Kidney epithelial cell (primary cell): ENCODE data around the gene RRM2. TPM values are rescaled to one million over a fixed set of nuclear protein-coding genes. Genes with fewer than 3 reads are reported as not detected.

ENCODE experiments used
- DNase-seq: peaks from one replicate; pipeline ENCODE4 v3.0.0-alpha.2; 2010; ENCODE audit warnings: low read depth
- H3K27me3 ChIP-seq: 2 replicates; pipeline ENCODE4 v1.6.0; 2011; ENCODE audit warnings: low read length; ENCODE audit not compliant: control insufficient read depth, insufficient read depth
- H3K36me3 ChIP-seq: 2 replicates; pipeline ENCODE4 v1.5.1; 2011; ENCODE audit warnings: low read length; ENCODE audit not compliant: control insufficient read depth, insufficient read depth
- H3K4me3 ChIP-seq: 2 replicates; pipeline ENCODE4 v1.5.1; 2011; ENCODE audit warnings: low read depth, mild to moderate bottlenecking, control low read depth, low read length
- total RNA-seq: library from RNA; depleted of rRNA; stranded (reverse); fragments of >200 nt; gene quantifications from 2 replicates; pipeline ENCODE4 v1.2.3, GENCODE V29; 2015
- TF ChIP-seq, protein P1 (sequence below): IDR thresholded peaks from 2 replicates; pipeline ENCODE4 v1.5.1; 2011; ENCODE audit warnings: mild to moderate bottlenecking, moderate library complexity, low read length, control low read depth, inconsistent platforms; ENCODE audit not compliant: insufficient read depth, poor library complexity, severe bottlenecking

The RRM2 gene
- total RNA-seq, 1 donor from 2014 or later: 8.7 TPM

DNA sequence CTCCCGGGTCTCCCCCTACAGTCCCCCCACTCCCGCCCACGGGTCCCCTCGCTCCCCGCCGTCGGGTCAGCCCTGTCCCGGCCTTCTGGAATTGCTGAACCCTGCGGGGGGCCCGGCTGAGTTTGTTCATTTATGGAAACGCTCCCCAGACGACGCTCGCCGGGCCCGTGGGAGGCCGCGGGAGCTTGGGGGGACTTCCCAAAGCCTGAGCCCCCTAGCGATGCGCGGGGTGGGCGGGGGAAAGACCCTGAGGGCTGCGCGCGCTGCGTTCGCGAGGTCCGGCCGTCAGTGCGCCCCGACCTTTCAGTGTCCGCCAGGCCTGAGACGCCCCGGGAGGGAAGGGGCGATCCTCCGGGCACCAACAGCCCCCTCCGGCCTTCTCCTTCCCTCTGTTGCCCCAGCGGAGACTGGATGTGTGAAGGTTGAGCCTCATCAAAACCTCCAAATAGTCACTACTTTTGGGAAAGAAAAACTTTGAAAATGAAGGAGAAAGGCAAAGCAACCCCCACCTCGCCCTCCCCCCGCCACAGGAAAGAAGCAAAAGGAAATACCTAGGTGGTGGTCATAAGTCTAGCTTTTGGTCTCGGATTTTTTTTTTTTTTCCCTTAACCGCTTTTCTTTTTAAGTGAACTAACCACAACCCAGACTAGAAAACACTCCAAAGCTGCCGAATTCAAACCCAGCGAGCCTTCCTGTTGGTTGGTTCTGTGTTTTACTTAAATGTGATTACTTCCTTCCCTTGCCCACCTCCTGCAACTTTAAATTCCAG is 41.8 kb upstream of the RRM2 start:
- TF ChIP-seq, protein P1, sequence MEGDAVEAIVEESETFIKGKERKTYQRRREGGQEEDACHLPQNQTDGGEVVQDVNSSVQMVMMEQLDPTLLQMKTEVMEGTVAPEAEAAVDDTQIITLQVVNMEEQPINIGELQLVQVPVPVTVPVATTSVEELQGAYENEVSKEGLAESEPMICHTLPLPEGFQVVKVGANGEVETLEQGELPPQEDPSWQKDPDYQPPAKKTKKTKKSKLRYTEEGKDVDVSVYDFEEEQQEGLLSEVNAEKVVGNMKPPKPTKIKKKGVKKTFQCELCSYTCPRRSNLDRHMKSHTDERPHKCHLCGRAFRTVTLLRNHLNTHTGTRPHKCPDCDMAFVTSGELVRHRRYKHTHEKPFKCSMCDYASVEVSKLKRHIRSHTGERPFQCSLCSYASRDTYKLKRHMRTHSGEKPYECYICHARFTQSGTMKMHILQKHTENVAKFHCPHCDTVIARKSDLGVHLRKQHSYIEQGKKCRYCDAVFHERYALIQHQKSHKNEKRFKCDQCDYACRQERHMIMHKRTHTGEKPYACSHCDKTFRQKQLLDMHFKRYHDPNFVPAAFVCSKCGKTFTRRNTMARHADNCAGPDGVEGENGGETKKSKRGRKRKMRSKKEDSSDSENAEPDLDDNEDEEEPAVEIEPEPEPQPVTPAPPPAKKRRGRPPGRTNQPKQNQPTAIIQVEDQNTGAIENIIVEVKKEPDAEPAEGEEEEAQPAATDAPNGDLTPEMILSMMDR: no peak
- no peak for DNase-seq
- Histone ChIP-seq H3K36me3 (no peaks in the 10 kb centered on the region), H3K4me3 (peak overlapping the region; percentile 56), H3K27me3 (peaks cover 8% of the 10 kb centered on the region)

DNA sequence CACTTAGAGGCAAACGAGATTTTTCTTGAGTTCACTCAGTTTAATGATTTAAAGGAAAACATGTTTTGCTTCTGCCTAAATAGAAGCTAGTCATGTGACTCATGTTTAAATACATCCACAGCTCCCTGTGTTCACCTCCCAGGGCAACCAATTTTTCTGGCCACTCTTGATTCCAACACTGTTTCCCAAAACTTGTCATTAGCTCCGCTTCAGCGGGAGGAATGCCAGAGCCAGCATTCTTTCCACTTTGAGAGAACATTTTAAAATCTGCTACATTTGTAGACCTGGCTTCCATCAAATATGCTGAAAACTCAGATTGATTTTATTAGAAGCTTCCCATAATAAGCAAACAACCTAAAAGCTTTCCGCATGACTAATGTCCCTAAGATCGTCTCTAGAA is 39.5 kb upstream of the RRM2 start:
- Histone ChIP-seq H3K36me3 (no peaks in the 10 kb centered on the region), H3K27me3 (peaks cover 4% of the 10 kb centered on the region), H3K4me3 (no peak overlapping the region)
- TF ChIP-seq, protein P1: no peak
- DNase-seq: no peak

DNA sequence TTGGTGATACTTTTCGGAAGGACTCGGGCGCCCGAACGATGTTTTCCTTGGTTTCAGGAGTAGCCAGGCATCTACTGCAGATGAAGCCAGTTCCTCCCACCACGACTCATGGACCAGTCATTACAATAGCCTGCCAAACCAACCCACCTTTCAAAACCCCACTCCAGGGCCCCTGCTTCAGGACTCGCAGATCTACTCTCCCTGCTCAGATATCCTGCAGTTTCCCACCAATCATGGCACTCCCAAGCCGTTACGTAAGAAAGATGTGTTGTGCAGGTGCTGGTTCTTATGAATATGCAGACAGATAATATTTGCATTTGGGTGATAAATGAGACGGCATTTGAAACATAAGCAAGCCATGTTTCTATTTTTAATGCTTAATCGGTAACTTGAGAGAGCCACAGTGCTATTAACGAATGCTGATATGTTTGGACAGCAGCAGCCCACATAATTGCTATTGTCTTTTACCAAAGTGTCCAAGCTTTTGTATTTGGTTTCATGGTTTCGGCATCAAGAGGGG is 38.8 kb upstream of the RRM2 start:
- no peaks in the 10 kb centered on the region for H3K36me3 ChIP-seq
- no peak overlapping the region for H3K4me3 ChIP-seq
- TF ChIP-seq, protein P1: no peak
- peaks cover 4% of the 10 kb centered on the region for H3K27me3 ChIP-seq
- DNase-seq: no peak

DNA sequence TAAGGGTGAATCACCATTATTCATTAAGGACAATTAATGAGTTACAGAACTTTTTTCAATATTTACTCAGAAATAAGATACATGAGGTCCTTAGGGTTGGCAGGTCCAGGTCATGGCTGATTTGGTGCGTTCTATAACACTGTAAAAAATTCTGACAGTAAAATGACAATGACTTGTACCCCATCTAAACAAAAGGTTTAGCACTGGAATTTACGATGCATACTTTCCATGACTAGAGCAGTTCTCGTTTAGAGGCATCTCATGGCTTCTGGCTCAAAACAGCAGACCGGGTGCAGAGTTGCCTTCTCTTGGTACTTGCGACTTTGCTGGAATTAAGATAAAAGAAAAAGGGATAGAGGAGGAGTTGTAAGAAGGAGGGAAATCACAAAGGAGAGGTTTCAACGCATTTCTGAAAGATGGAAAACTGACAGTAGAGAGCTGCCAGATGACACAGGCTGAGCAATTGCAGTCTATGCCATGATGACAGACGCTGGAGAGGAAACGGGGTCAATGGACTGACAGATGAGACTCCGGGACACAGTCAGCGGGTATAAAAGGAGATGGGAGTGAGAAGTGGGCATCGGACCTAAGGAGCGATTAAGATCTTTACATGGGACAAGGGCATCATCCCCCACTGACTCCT is 38.2 kb upstream of the RRM2 start:
- H3K4me3 ChIP-seq: no peak overlapping the region
- H3K27me3 ChIP-seq: peaks cover 4% of the 10 kb centered on the region

DNA sequence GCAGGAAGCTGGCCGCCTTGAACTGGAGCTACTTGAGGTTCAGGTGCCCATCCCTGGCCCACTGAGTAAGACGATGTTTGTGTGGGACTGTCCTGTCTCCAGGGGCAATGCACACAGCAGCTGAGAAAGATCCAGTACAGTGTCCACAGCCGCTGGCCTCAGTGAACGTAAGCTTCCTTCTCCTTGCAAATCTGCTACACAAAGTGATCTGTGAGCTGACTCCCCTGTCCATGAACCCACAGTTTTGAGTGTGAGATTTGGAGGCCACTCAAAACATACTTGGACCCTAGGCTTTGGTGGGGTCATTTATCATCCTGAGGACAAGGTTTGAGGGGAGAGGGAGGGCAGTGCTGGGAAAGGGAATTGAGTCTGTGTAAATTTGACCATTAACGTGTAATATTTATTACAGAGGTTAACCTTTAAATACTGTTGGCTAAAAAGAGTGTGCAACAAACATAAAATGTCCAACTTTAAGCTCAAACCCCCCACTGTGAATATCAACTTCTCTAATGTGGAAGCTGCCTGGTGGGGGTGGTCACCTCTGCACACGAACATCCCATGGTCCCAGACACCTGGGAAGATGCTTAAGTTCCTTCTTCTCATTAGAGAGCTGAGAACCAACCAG is 37.4 kb upstream of the RRM2 start:
- no peak overlapping the region for H3K4me3 ChIP-seq
- peaks cover 4% of the 10 kb centered on the region for H3K27me3 ChIP-seq
- TF ChIP-seq, protein P1: no peak
- no peaks in the 10 kb centered on the region for H3K36me3 ChIP-seq
- DNase-seq: no peak

More for the DNA sequence above, 38.2 kb upstream of the RRM2 start:
- no peak for DNase-seq
- no peaks in the 10 kb centered on the region for H3K36me3 ChIP-seq
- TF ChIP-seq, protein P1: no peak
